Natural killer cell (primary cell): ENCODE results near the gene FAM153A. TPM values are rescaled to one million over a fixed set of nuclear protein-coding genes. Genes with fewer than 3 reads are reported as not detected.
"Not testable (repeated sequence)": the region's sequence is repeated elsewhere in the genome, so short reads cannot be mapped to it uniquely, and the experiment has no call there.

ENCODE experiments used
- ATAC-seq, 3 donors: fragments of 150-1000 bp in 2 of 3; fragments of 200-7000 bp in 1 of 3; cut with Tn5 transposase; 1 replicate in 1 of 3; 2 replicates in 2 of 3; pipeline ENCODE4 v1.10.0; 2021; ENCODE audit warnings: mild to moderate bottlenecking in 2 of 3, moderate library complexity in 2 of 3
- DNase-seq, 2 donors: peaks; one replicate each; pipeline versions ENCODE4 v3.0.0 to v3.0.0-alpha.2; 2013 to 2021; ENCODE audit warnings: mixed read lengths in 1 of 2
- H3K27ac ChIP-seq: one replicate; pipeline ENCODE4 v1.5.1; 2013; ENCODE audit warnings: mild to moderate bottlenecking, low read length
- H3K27me3 ChIP-seq: one replicate; pipeline ENCODE4 v1.6.1; 2013; ENCODE audit warnings: low read length; ENCODE audit not compliant: control insufficient read depth, insufficient read depth
- H3K36me3 ChIP-seq: one replicate; pipeline ENCODE4 v1.6.1; 2013; ENCODE audit warnings: low read length; ENCODE audit not compliant: control insufficient read depth, insufficient read depth
- H3K4me1 ChIP-seq: one replicate; pipeline ENCODE4 v1.6.1; 2013; ENCODE audit warnings: low read length; ENCODE audit not compliant: control insufficient read depth, insufficient read depth
- H3K4me3 ChIP-seq: one replicate; pipeline ENCODE4 v1.5.1; 2013; ENCODE audit warnings: low read length
- H3K9me3 ChIP-seq: one replicate; pipeline ENCODE4 v1.6.1; 2013; ENCODE audit warnings: low read length; ENCODE audit not compliant: control insufficient read depth, insufficient read depth
- H3K27ac Mint-ChIP-seq, 2 donors: one replicate each; pipeline ENCODE4 v1.8.0; 2022; ENCODE audit warnings: mild to moderate bottlenecking in 2 of 2, mixed read lengths in 2 of 2, moderate library complexity in 1 of 2
- H3K27me3 Mint-ChIP-seq, 2 donors: one replicate each; pipeline ENCODE4 v1.8.0; 2022; ENCODE audit warnings: low read depth in 2 of 2, mixed read lengths in 2 of 2
- H3K36me3 Mint-ChIP-seq: one replicate; pipeline ENCODE4 v1.8.0; 2022; ENCODE audit warnings: mixed read lengths
- H3K4me1 Mint-ChIP-seq, 2 donors: one replicate each; pipeline ENCODE4 v1.8.0; 2022; ENCODE audit warnings: mixed read lengths in 2 of 2
- H3K4me3 Mint-ChIP-seq: one replicate; pipeline ENCODE4 v1.8.0; 2022; ENCODE audit warnings: mild to moderate bottlenecking, moderate library complexity, mixed read lengths
- H3K9me3 Mint-ChIP-seq, 2 donors: one replicate each; pipeline ENCODE4 v1.8.0; 2022; ENCODE audit warnings: mixed read lengths in 2 of 2
- WGBS: methylation state at CpG from one replicate; pipeline ENCODE4 v1.1.7; 2013; ENCODE audit warnings: missing lambda C conversion rate; ENCODE audit not compliant: insufficient coverage; 5-methylcytosine and 5-hydroxymethylcytosine counted together
- intact Hi-C: fragments of 100-400 bp; cut with micrococcal nuclease; formaldehyde crosslinking; loops from one replicate; pipeline ENCODE4 v1.14.2; 2022
- total RNA-seq, 4 donors: library from RNA; stranded (reverse); fragments of 120-200 nt in 1 of 4; gene quantifications; one replicate each; pipeline versions ENCODE4 v1.2.3 to v1.2.4, GENCODE V29; 2013 to 2022

FAM153A gene
- 1 to 10 TPM in 1 of 3 donors, under 1 TPM in 2; 0.63 to 3.5 (median 0.85) TPM for total RNA-seq
- total RNA-seq (2013) = 1.5 TPM

GRCh38 chr5:177782792-177783633 lies at the start of gene FAM153A:
Gene FAM153A (minus strand): TSS chr5:177782899.
- peak in 1 of 2 donors; percentile 32 for DNase-seq
- H3K9me3 Mint-ChIP-seq, H3K9me3 ChIP-seq: not testable (repeated sequence)

GRCh38 chr5:177832287-177832686 lies 49.6 kb upstream of the FAM153A start:
- H3K4me3 ChIP-seq, H3K9me3 ChIP-seq, H3K27me3 ChIP-seq, H3K36me3 Mint-ChIP-seq, H3K27ac Mint-ChIP-seq, H3K27ac ChIP-seq, H3K4me1 ChIP-seq, intact Hi-C loops, H3K9me3 Mint-ChIP-seq, DNase-seq, H3K4me3 Mint-ChIP-seq, ATAC-seq, H3K36me3 ChIP-seq, H3K27me3 Mint-ChIP-seq: not testable (repeated sequence)
- peaks cover 4 to 11% of the 10 kb centered on the region in 2 donors for H3K4me1 Mint-ChIP-seq
- no CpG with 5 or more reads among the region's 4 CpGs for WGBS

More at GRCh38 chr5:177782792-177783633, at the start of gene FAM153A:
- H3K4me1 ChIP-seq, H3K4me3 Mint-ChIP-seq, H3K27me3 Mint-ChIP-seq, H3K36me3 Mint-ChIP-seq, H3K4me1 Mint-ChIP-seq, H3K36me3 ChIP-seq, intact Hi-C loops, H3K4me3 ChIP-seq, H3K27ac Mint-ChIP-seq, H3K27ac ChIP-seq, H3K27me3 ChIP-seq: not testable (repeated sequence)
- 16% methylated on average over 5 of the region's 67 CpGs for WGBS
- ATAC-seq = peak; percentile 70 to 92 (median 81)

- H3K9me3 Mint-ChIP-seq, DNase-seq, H3K36me3 ChIP-seq: not testable (repeated sequence)
Observed at GRCh38 chr5:177826073-177826472, 43.4 kb upstream of the FAM153A start.

GRCh38 chr5:177824776-177825175 lies 42.1 kb upstream of the FAM153A start:
- ATAC-seq, DNase-seq, H3K4me1 Mint-ChIP-seq, H3K9me3 ChIP-seq, H3K4me3 Mint-ChIP-seq, H3K27me3 Mint-ChIP-seq, H3K36me3 ChIP-seq, intact Hi-C loops, H3K27ac Mint-ChIP-seq, H3K36me3 Mint-ChIP-seq, H3K4me3 ChIP-seq, H3K27ac ChIP-seq, H3K27me3 ChIP-seq, H3K9me3 Mint-ChIP-seq, H3K4me1 ChIP-seq: not testable (repeated sequence)
- no CpG with 5 or more reads among the region's 2 CpGs for WGBS

More at GRCh38 chr5:177826073-177826472, 43.4 kb upstream of the FAM153A start:
- H3K4me1 ChIP-seq, H3K36me3 Mint-ChIP-seq, H3K4me1 Mint-ChIP-seq, H3K27me3 Mint-ChIP-seq, H3K27me3 ChIP-seq, H3K4me3 ChIP-seq, H3K9me3 ChIP-seq, H3K27ac Mint-ChIP-seq, H3K4me3 Mint-ChIP-seq, intact Hi-C loops, H3K27ac ChIP-seq: not testable (repeated sequence)
- no CpG with 5 or more reads among the region's 4 CpGs for WGBS
- peak in 2 of 3 donors; percentile 50 to 54 for ATAC-seq

- DNase-seq, H3K4me3 Mint-ChIP-seq, H3K4me1 ChIP-seq, ATAC-seq, intact Hi-C loops, H3K27me3 ChIP-seq, H3K36me3 Mint-ChIP-seq, H3K9me3 ChIP-seq, H3K4me3 ChIP-seq, H3K4me1 Mint-ChIP-seq, H3K27ac Mint-ChIP-seq, H3K27me3 Mint-ChIP-seq, H3K36me3 ChIP-seq, H3K27ac ChIP-seq, H3K9me3 Mint-ChIP-seq: not testable (repeated sequence)
- WGBS = no CpG with 5 or more reads among the region's 3 CpGs
Observed at GRCh38 chr5:177822489-177822888, 39.8 kb upstream of the FAM153A start.

- H3K4me3 Mint-ChIP-seq, H3K9me3 ChIP-seq, H3K36me3 Mint-ChIP-seq, intact Hi-C loops, H3K27me3 Mint-ChIP-seq, H3K4me1 Mint-ChIP-seq, H3K9me3 Mint-ChIP-seq, H3K27ac Mint-ChIP-seq, H3K4me3 ChIP-seq, ATAC-seq, H3K36me3 ChIP-seq, H3K27me3 ChIP-seq, H3K27ac ChIP-seq, DNase-seq, H3K4me1 ChIP-seq: not testable (repeated sequence)
- WGBS = no CpG with 5 or more reads among the region's 1 CpG
Observed at GRCh38 chr5:177819664-177820063, 37.0 kb upstream of the FAM153A start.

GRCh38 chr5:177812814-177813425 lies 30.2 kb upstream of the FAM153A start:
- no CpG with 5 or more reads among the region's 2 CpGs for WGBS
- H3K4me3 Mint-ChIP-seq, H3K27me3 ChIP-seq, H3K27me3 Mint-ChIP-seq, intact Hi-C loops, H3K9me3 ChIP-seq, H3K36me3 ChIP-seq, H3K9me3 Mint-ChIP-seq, H3K36me3 Mint-ChIP-seq, H3K4me1 ChIP-seq, H3K27ac ChIP-seq, H3K4me3 ChIP-seq, H3K4me1 Mint-ChIP-seq, H3K27ac Mint-ChIP-seq: not testable (repeated sequence)
- peak in 1 of 2 donors; percentile 9 for DNase-seq
- ATAC-seq = peak in 2 of 3 donors; percentile 36 to 71
